ENCODE results near the gene SPATA12.

DNA sequence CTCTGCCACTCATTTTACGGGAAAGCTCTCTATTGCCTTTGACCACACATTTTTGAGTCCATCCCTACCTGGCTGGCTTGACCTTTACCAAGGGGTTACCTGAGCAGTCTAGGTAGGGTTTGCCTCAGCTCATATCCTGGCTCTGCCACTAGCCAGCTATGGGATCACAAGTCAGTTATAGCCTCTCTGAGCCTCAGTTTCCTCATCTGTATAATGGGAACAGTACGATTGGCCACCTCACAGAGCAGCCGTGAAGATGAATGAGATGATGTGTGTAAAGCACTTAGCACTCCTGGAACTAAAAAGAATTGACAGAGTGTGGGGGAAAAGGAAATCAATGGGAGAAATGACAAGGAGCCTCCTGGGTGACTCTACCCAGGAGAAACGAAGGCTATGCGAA, 28.0 kb downstream of the SPATA12 start:
- no peak for TF ChIP-seq POLR2A (IDR thresholded peaks at IDR 0.05)
- no peak for TF ChIP-seq CTCF (IDR thresholded peaks at IDR 0.05)
- TF ChIP-seq EP300 (IDR thresholded peaks at IDR 0.05): no peak

Data from sigmoid colon (tissue), 4 donors.